DOHH2 (cell line): Measurements from ENCODE around the gene TMEM87B.
"Not testable (repeated sequence)": the region's sequence is repeated elsewhere in the genome, so short reads cannot be mapped to it uniquely, and the experiment has no call there.

ENCODE experiments used
- H3F3A ChIP-seq: fragments of 200-600 bp; sonication (generic), shearing (Covaris generic); 2 replicates; pipeline ENCODE4 v1.6.0; 2016; ENCODE audit warnings: antibody characterized with exemption, mild to moderate bottlenecking; ENCODE audit not compliant: control insufficient read depth, insufficient read depth
- H3K27ac ChIP-seq: fragments of 200-600 bp; sonication (generic); 2 replicates; pipeline ENCODE4 v1.5.1; 2014; ENCODE audit warnings: low read depth, mild to moderate bottlenecking, low read length, moderate library complexity
- H3K27me3 ChIP-seq: fragments of 200-600 bp; sonication (generic); 2 replicates; pipeline ENCODE4 v1.6.1; 2014; ENCODE audit warnings: mild to moderate bottlenecking, low read length, mixed read lengths; ENCODE audit not compliant: control insufficient read depth
- H3K36me3 ChIP-seq: fragments of 200-600 bp; sonication (generic); 2 replicates; pipeline ENCODE4 v1.6.1; 2014; ENCODE audit warnings: mild to moderate bottlenecking, low read length, moderate library complexity, mixed read lengths; ENCODE audit not compliant: control insufficient read depth
- H3K4me1 ChIP-seq: fragments of 200-600 bp; sonication (generic); 2 replicates; pipeline ENCODE4 v1.6.1; 2014; ENCODE audit warnings: mild to moderate bottlenecking, low read length, mixed read lengths; ENCODE audit not compliant: control insufficient read depth
- H3K4me2 ChIP-seq: fragments of 200-600 bp; sonication (generic); 2 replicates; pipeline ENCODE4 v1.6.0; 2014; ENCODE audit warnings: mild to moderate bottlenecking, low read length, moderate library complexity
- H3K4me3 ChIP-seq: fragments of 200-600 bp; sonication (generic); 2 replicates; pipeline ENCODE4 v1.5.1; 2014; ENCODE audit warnings: mild to moderate bottlenecking, low read length, mixed read lengths
- H3K79me2 ChIP-seq: fragments of 200-600 bp; sonication (generic); 2 replicates; pipeline ENCODE4 v1.6.1; 2014; ENCODE audit warnings: mild to moderate bottlenecking, low read length, mixed read lengths; ENCODE audit not compliant: control insufficient read depth
- H3K9me2 ChIP-seq: fragments of 200-600 bp; sonication (generic); replicated peaks from 2 replicates; pipeline ENCODE4 v1.6.1; 2014; ENCODE audit warnings: mild to moderate bottlenecking, low read length, mixed read lengths; ENCODE audit not compliant: control insufficient read depth
- H3K9me3 ChIP-seq: fragments of 200-600 bp; sonication (generic); 2 replicates; pipeline ENCODE4 v1.6.1; 2014; ENCODE audit warnings: antibody characterized with exemption, low read length, mixed read lengths; ENCODE audit not compliant: control insufficient read depth, insufficient read depth
- H4K20me1 ChIP-seq: fragments of 200-600 bp; sonication (generic); 2 replicates; pipeline ENCODE4 v1.6.0; 2014; ENCODE audit warnings: low read depth, mild to moderate bottlenecking, antibody characterized with exemption, low read length, moderate library complexity; ENCODE audit not compliant: control insufficient read depth, insufficient read depth
- EZH2phosphoT487 ChIP-seq: fragments of 200-600 bp; sonication (generic); IDR thresholded peaks from 2 replicates; pipeline ENCODE4 v1.6.1; 2017; ENCODE audit warnings: borderline replicate concordance, mild to moderate bottlenecking, antibody characterized with exemption, low read length, moderate library complexity, mixed read lengths
- TF ChIP-seq, protein P1 (sequence below): fragments of 200-600 bp; sonication (generic); IDR thresholded peaks from one replicate; pipeline ENCODE4 v1.5.1; 2014; ENCODE audit warnings: antibody characterized with exemption, mild to moderate bottlenecking, low read depth, low read length; ENCODE audit not compliant: poor library complexity, severe bottlenecking

The TMEM87B gene

DNA sequence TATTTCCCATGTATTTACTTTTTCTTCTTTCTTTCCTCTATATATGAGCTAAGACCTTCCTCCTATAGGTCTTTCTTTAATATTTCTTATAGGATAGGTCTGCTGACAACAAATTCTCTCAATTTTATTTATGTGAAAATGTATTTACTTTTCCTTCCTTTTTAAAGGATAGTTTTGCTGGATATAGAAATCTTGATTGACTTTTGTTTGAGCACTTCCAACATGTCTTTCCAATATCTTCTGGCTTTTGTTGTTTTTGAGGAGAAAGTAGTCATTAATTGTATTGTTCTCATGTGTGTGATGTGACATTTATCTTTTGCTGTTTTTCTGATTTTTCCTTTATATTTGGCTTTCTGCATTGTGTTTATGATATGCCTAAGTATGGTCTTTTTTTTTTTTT is 54.2 kb downstream of the TMEM87B start:
- no peak overlapping the region for H3K27ac ChIP-seq
- H3K4me1 ChIP-seq, result no peaks in the 10 kb centered on the region
- peaks cover 8% of the 10 kb centered on the region; the same call in 1 of the 2 replicates for H3K9me3 ChIP-seq
- no peak overlapping the region for H3K4me3 ChIP-seq
- no peaks in the 10 kb centered on the region for H3K27me3 ChIP-seq
- H3F3A ChIP-seq, result peaks cover 3% of the 10 kb centered on the region; the same call in 1 of the 2 replicates
- H3K9me2 ChIP-seq, result no peaks in the 10 kb centered on the region
- no peak overlapping the region for H3K4me2 ChIP-seq
- H3K36me3 ChIP-seq, result peaks cover 57% of the 10 kb centered on the region
- TF ChIP-seq, protein P1, sequence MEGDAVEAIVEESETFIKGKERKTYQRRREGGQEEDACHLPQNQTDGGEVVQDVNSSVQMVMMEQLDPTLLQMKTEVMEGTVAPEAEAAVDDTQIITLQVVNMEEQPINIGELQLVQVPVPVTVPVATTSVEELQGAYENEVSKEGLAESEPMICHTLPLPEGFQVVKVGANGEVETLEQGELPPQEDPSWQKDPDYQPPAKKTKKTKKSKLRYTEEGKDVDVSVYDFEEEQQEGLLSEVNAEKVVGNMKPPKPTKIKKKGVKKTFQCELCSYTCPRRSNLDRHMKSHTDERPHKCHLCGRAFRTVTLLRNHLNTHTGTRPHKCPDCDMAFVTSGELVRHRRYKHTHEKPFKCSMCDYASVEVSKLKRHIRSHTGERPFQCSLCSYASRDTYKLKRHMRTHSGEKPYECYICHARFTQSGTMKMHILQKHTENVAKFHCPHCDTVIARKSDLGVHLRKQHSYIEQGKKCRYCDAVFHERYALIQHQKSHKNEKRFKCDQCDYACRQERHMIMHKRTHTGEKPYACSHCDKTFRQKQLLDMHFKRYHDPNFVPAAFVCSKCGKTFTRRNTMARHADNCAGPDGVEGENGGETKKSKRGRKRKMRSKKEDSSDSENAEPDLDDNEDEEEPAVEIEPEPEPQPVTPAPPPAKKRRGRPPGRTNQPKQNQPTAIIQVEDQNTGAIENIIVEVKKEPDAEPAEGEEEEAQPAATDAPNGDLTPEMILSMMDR, result no peak
- no peak for TF ChIP-seq EZH2phosphoT487
- no peaks in the 10 kb centered on the region for H3K79me2 ChIP-seq
- H4K20me1 ChIP-seq, result no peaks in the 10 kb centered on the region

DNA sequence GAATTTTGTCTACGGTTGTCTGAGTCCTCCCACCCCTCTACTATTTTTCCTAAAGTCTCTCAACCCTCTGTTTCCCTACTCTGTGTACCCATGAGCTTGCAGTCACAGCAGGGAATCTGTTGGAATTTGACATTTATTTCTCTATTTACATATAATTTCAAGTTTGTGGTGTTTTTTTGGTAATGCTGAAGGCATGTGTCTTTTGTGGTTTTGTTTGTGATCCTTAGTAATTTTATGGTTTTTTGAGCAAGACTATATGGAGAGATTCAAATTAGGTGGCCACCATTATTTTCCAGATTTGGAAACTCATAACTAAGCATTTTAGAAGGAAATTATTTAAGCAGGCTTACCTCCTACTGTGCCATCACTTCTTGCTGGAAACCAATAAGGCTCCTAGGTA is 55.9 kb downstream of the TMEM87B start:
- Histone ChIP-seq H3K27ac (no peak overlapping the region), H3F3A (no peaks in the 10 kb centered on the region), H3K4me1 (no peaks in the 10 kb centered on the region), H3K4me3 (no peak overlapping the region), H3K9me3 (peaks cover 8% of the 10 kb centered on the region; the same call in 1 of the 2 replicates), H3K27me3 (no peaks in the 10 kb centered on the region), H3K79me2 (no peaks in the 10 kb centered on the region), H4K20me1 (no peaks in the 10 kb centered on the region), H3K4me2 (no peak overlapping the region), H3K9me2 (no peaks in the 10 kb centered on the region), H3K36me3 (peaks cover 50% of the 10 kb centered on the region)
- no peak for TF ChIP-seq EZH2phosphoT487
- TF ChIP-seq, protein P1, result no peak

DNA sequence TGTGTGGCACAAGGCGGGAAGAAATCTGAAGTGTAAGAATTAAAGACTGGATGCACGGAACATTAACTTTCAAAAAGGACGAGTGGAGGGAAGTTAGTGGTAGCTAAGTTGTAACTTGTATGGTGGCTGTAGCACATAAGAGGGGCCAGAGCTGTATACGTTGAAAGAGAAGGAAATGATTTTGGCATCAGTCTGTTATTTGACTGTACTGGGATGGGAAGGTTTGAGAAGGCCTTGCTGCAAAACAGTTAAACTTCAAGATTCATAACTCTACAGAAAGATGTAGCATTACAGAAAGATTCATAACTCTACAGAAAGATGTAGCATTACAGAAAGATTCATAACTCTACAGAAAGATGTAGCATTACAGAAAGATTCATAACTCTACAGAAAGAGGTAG is 58.3 kb downstream of the TMEM87B start:
- not testable (repeated sequence) for H3K4me1 ChIP-seq, H3K27me3 ChIP-seq, H3K4me2 ChIP-seq, H3K9me2 ChIP-seq, H4K20me1 ChIP-seq, H3K9me3 ChIP-seq, H3K4me3 ChIP-seq, H3K27ac ChIP-seq, H3F3A ChIP-seq, H3K79me2 ChIP-seq
- peaks cover 42% of the 10 kb centered on the region for H3K36me3 ChIP-seq

DNA sequence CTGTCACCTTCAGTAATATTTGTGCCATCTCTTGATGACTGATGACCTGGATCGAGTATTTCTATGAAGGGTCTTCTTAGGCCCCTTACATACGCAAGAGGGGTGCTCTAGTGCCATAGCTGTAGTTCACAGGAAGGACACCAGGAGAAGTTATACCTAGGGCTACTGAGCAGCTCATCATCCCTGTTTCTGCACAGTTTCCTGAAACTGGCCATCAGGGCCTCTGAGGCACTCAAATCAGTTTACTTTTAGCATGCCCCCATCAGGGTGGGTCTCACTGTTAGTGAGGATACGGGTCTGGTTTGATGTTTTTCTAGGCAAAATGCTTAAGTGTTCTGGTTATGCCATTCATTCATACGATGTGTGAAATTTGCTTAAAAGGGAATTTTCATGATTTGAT is 63.1 kb downstream of the TMEM87B start:
- TF ChIP-seq, protein P1, result no peak
- TF ChIP-seq EZH2phosphoT487, result no peak
- peaks cover 4% of the 10 kb centered on the region; the same call in 1 of the 2 replicates for H3F3A ChIP-seq
- H4K20me1 ChIP-seq, result no peaks in the 10 kb centered on the region
- H3K4me1 ChIP-seq, result 0 out of 2 replicates have a peak, but pooled peaks cover 6% of the 10 kb centered on the region
- no peaks in the 10 kb centered on the region for H3K9me2 ChIP-seq
- H3K27me3 ChIP-seq, result no peaks in the 10 kb centered on the region
- peaks cover 10% of the 10 kb centered on the region; the same call in 1 of the 2 replicates for H3K36me3 ChIP-seq
- no peak overlapping the region for H3K4me2 ChIP-seq
- H3K4me3 ChIP-seq, result no peak overlapping the region
- H3K27ac ChIP-seq, result no peak overlapping the region
- H3K9me3 ChIP-seq, result no peaks in the 10 kb centered on the region
- H3K79me2 ChIP-seq, result no peaks in the 10 kb centered on the region
